K562 (cell line): ENCODE data around the gene SNX19. TPM values are rescaled to one million over a fixed set of nuclear protein-coding genes. Genes with fewer than 3 reads are reported as not detected.

ENCODE experiments used
- ATAC-seq: fragments of 200-7000 bp; cut with Tn5 transposase; 3 replicates; pipeline ENCODE4 v1.9.1; 2020; ENCODE audit warnings: moderate library complexity
- BruUV-seq: library from RNA; stranded (reverse); fragments of 400-500 nt; replicated peaks from 2 replicates; lab custom pipeline; 2021; lab: Mats Ljungman, UMichigan
- CTCF ChIA-PET: fragments of 300-600 bp; formaldehyde crosslinking; extraction: SDS; loops from one replicate; lab custom pipeline; 2021; ENCODE audit warnings: low intra/inter-chr PET ratio; lab: Yijun Ruan, JAX
- POLR2A ChIA-PET: fragments of 300-600, 350-650 bp; sonication (Branson Sonifier 250); formaldehyde crosslinking; extraction: SDS; loops from one replicate; lab custom pipeline; 2021; ENCODE audit warnings: antibody characterized with exemption, inconsistent platforms; lab: Yijun Ruan, JAX
- DNase-seq, 4 experiments: peaks; one replicate each; pipeline versions ENCODE4 v3.0.0 to v3.0.0-alpha.2; 2011 to 2018; ENCODE audit warnings: low spot score in 3 of 4, mixed read lengths in 3 of 4; ENCODE audit errors: extremely low read depth in 1 of 4
- FAIRE-seq: peaks from 2 replicates; lab custom pipeline; 2011; peaks lifted over from hg19 to GRCh38; lab: Jason Lieb, UNC
- H2AFZ ChIP-seq: 2 replicates; pipeline ENCODE4 v1.6.0; 2011; ENCODE audit warnings: low read depth, low read length, control low read depth, inconsistent platforms
- H3K27ac ChIP-seq: fragments of 200-600 bp; 3 replicates; pipeline ENCODE4 v1.8.0; 2011; ENCODE audit warnings: low read depth, mild to moderate bottlenecking, control low read depth, inconsistent platforms, low read length, moderate library complexity, mixed read lengths; ENCODE audit errors: extremely low read depth
- H3K27me3 ChIP-seq, 2 experiments: fragments of 300-600 bp in 1 of 2; 2 replicates in 1 of 2; 3 replicates in 1 of 2; pipeline versions ENCODE4 v1.6.0 to v1.8.0; 2011; ENCODE audit warnings: inconsistent platforms in 2 of 2, low read length in 2 of 2, mild to moderate bottlenecking in 1 of 2, mixed read lengths in 1 of 2, moderate library complexity in 1 of 2; ENCODE audit not compliant: control insufficient read depth in 2 of 2, insufficient read depth in 2 of 2
- H3K36me3 ChIP-seq: fragments of 300-600 bp; 3 replicates; pipeline ENCODE4 v1.8.0; 2011; ENCODE audit warnings: mild to moderate bottlenecking, low read length, inconsistent platforms; ENCODE audit not compliant: control insufficient read depth, insufficient read depth
- H3K4me1 ChIP-seq, 2 experiments: fragments of 200-600 bp in 1 of 2; replicated peaks in 1 of 2; 2 replicates in 1 of 2; 3 replicates in 1 of 2; pipeline versions ENCODE4 v1.5.1 to v1.8.0; 2011; ENCODE audit warnings: inconsistent platforms in 2 of 2, low read length in 2 of 2, mild to moderate bottlenecking in 1 of 2, mixed read lengths in 1 of 2, moderate library complexity in 1 of 2; ENCODE audit not compliant: control insufficient read depth in 2 of 2, insufficient read depth in 2 of 2
- H3K4me2 ChIP-seq: 2 replicates; pipeline ENCODE4 v1.6.1; 2011; ENCODE audit warnings: low read length, control low read depth, inconsistent platforms, mixed read lengths; ENCODE audit not compliant: insufficient read depth
- H3K4me3 ChIP-seq: fragments of 200-600 bp; sonication (generic), shearing (Covaris generic); 2 replicates; pipeline ENCODE4 v1.5.1; 2016; ENCODE audit warnings: control low read depth, inconsistent platforms
- H3K79me2 ChIP-seq: fragments of 200-600 bp; 3 replicates; pipeline ENCODE4 v1.8.0; 2011; ENCODE audit warnings: low read length, inconsistent platforms; ENCODE audit not compliant: control insufficient read depth, insufficient read depth
- H3K9ac ChIP-seq, 2 experiments: 2 replicates each; pipeline versions ENCODE4 v1.6.0 to v1.6.1; 2011; ENCODE audit warnings: low read depth in 2 of 2, low read length in 2 of 2, control low read depth in 1 of 2, inconsistent platforms in 1 of 2, mild to moderate bottlenecking in 1 of 2, mixed read lengths in 1 of 2; ENCODE audit not compliant: insufficient read depth in 1 of 2
- H3K9me1 ChIP-seq: one replicate; pipeline ENCODE4 v1.6.0; 2011; ENCODE audit warnings: inconsistent platforms, mild to moderate bottlenecking, low read length, moderate library complexity; ENCODE audit not compliant: control insufficient read depth, insufficient read depth
- H3K9me3 ChIP-seq: replicated peaks from 2 replicates; pipeline ENCODE4 v1.5.1; 2011; ENCODE audit warnings: low read depth, low read length, inconsistent platforms; ENCODE audit not compliant: control insufficient read depth, insufficient read depth
- H4K20me1 ChIP-seq: replicated peaks from 2 replicates; pipeline ENCODE4 v1.6.1; 2011; ENCODE audit warnings: low read length, inconsistent platforms, mixed read lengths; ENCODE audit not compliant: control insufficient read depth, insufficient read depth
- CREM ChIP-seq: IDR thresholded peaks from 2 replicates; pipeline ENCODE4 v1.6.1; 2014; ENCODE audit warnings: antibody characterized with exemption, low read depth
- CTCF ChIP-seq, 3 experiments: IDR thresholded peaks in 2 of 3; conservative IDR thresholded peaks in 1 of 3; 2 replicates each; pipeline ENCODE4 v1.5.1; 2011 to 2012; ENCODE audit warnings: low read length in 3 of 3, mild to moderate bottlenecking in 3 of 3, control low read depth in 2 of 3, improper control_type of control experiment in 1 of 3, inconsistent platforms in 1 of 3, low read depth in 1 of 3, mixed read lengths in 1 of 3, moderate library complexity in 1 of 3; ENCODE audit not compliant: insufficient read depth in 2 of 3
- E2F4 ChIP-seq: sonication (generic); formaldehyde crosslinking; IDR thresholded peaks from 2 replicates; pipeline ENCODE4 v1.8.0; 2022; ENCODE audit warnings: mild to moderate bottlenecking, low read depth, missing genetic modification reagents
- ELK3 ChIP-seq: fragments of 450-650 bp; formaldehyde crosslinking; IDR thresholded peaks from 2 replicates; pipeline ENCODE4 v1.4.0; 2020; ENCODE audit warnings: mild to moderate bottlenecking
- HBP1 ChIP-seq: fragments of 450-650 bp; formaldehyde crosslinking; IDR thresholded peaks from 2 replicates; pipeline ENCODE4 v1.4.0; 2022; ENCODE audit warnings: missing genetic modification characterization
- MNT ChIP-seq, 2 experiments: fragments of 450-650 bp; conservative IDR thresholded peaks; 2 replicates each; pipeline ENCODE4 v1.6.1; 2017; ENCODE audit warnings: mild to moderate bottlenecking in 2 of 2, moderate library complexity in 2 of 2
- NFRKB ChIP-seq: fragments of 450-650 bp; IDR thresholded peaks from 2 replicates; pipeline ENCODE4 v1.6.1; 2016; ENCODE audit warnings: low read depth
- PHB ChIP-seq: fragments of 250-450 bp; sonication (Bioruptor Pico); IDR thresholded peaks from 2 replicates; pipeline ENCODE4 v1.5.0; 2021
- SAFB ChIP-seq: fragments of 200-400 bp; formaldehyde crosslinking; IDR thresholded peaks from 2 replicates; pipeline ENCODE4 v1.6.1; 2017; ENCODE audit warnings: low read depth, low read length, borderline replicate concordance
- ZNF398 ChIP-seq: fragments of 250-450 bp; sonication (Bioruptor Pico); IDR thresholded peaks from 2 replicates; pipeline ENCODE4 v1.8.0; 2021; ENCODE audit warnings: moderate library complexity, mild to moderate bottlenecking, inconsistent platforms
- ZNF707 ChIP-seq: fragments of 250-450 bp; sonication (Bioruptor Pico); conservative IDR thresholded peaks from 2 replicates; pipeline ENCODE4 v1.8.0; 2022; ENCODE audit warnings: inconsistent platforms, mild to moderate bottlenecking, moderate library complexity
- WGBS: fragments of 100-300 bp; shearing (Covaris generic); methylation state at CpG from one replicate; pipeline ENCODE4 v1.1.6; 2016; ENCODE audit warnings: low coverage, mixed read lengths; ENCODE audit not compliant: insufficient coverage; ENCODE audit errors: missing lambda C conversion rate; 5-methylcytosine and 5-hydroxymethylcytosine counted together
- in situ Hi-C: fragments of 300-500 bp; cut with MboI; formaldehyde crosslinking; loops from 4 replicates; pipeline ENCODE4 v1.15.0; 2018; ENCODE audit warnings: inconsistent platforms, mixed read lengths
- intact Hi-C: fragments of 100-400 bp; cut with micrococcal nuclease; formaldehyde crosslinking; loops from 2 replicates; pipeline ENCODE4 v1.14.2; 2022
- polyA plus RNA-seq, 8 experiments: library from polyadenylated mRNA; depleted of rRNA in 4 of 8; stranded (reverse) in 5 of 8; unstranded in 3 of 8; fragments of >200 nt; fragmentation: Nextera tagmentation in 2 of 8; fragmentation: Illumina TruSeq in 1 of 8; extraction: Ambion mirVana in 2 of 8; extraction: Trizol in 1 of 8; gene quantifications; 2 replicates each; pipeline versions ENCODE4 v1.2.1 to v1.2.3, GENCODE V29; 2011 to 2014; ENCODE audit warnings: inconsistent platforms in 1 of 8, missing spikeins in 1 of 8
- total RNA-seq, 7 experiments: library from RNA; depleted of rRNA in 6 of 7; stranded (reverse); fragments of >200 nt in 6 of 7; fragmentation: Illumina TruSeq in 2 of 7; extraction: Trizol in 2 of 7; gene quantifications; 2 replicates each; pipeline versions ENCODE4 v1.2.1 to v1.2.3, GENCODE V29; 2011 to 2021; ENCODE audit warnings: low replicate concordance in 1 of 7

The SNX19 gene
- total and polyA plus RNA-seq, 9 of the 15 experiments (the other 6 are each of a cell fraction or from before 2014, with no cell fraction given) = 2.2 to 31.3 (median 19.6) TPM

GRCh38 chr11:130876100-130876499 is 40.2 kb downstream of the SNX19 start:
- ChIA-PET CTCF (no interaction called here), POLR2A (no interaction called here)
- DNase-seq = no peak
- Histone ChIP-seq H3K9ac (no peak overlapping the region), H3K79me2 (no peaks in the 10 kb centered on the region)
- intact Hi-C loops (no loop called here), in situ Hi-C loops (no loop called here)
- WGBS = 62% methylated on average over 4 of the region's 4 CpGs
- no peak for TF ChIP-seq ELK3 (CRISPR knock-in tag)
- no peak for TF ChIP-seq SAFB
- no peak for TF ChIP-seq HBP1 (CRISPR knock-in tag)
- no peak for TF ChIP-seq ZNF707 (CRISPR knock-in tag)
- TF ChIP-seq NFRKB = no peak
- TF ChIP-seq E2F4 (CRISPR knock-in tag) = no peak
- no peak for TF ChIP-seq CTCF (IDR thresholded peaks at IDR 0.05 in 2 of 3, conservative IDR thresholded peaks at IDR 0.05 in 1 of 3; ENCODE audit: insufficient read depth in 2 of 3, low read depth in 1 of 3, low read length in 3 of 3)
- no peak for TF ChIP-seq PHB
- no peak for TF ChIP-seq ZNF398 (CRISPR knock-in tag)
- TF ChIP-seq MNT (conservative IDR thresholded peaks at IDR 0.05) = no peak
- no peak for TF ChIP-seq CREM
- TF ChIP-seq, all 486 proteins: peak for 0
- no peak overlapping the region for H3K4me2 ChIP-seq
- FAIRE-seq (no peak), ATAC-seq (no peak)
- H3K27me3 ChIP-seq = no peaks in the 10 kb centered on the region
- H4K20me1 ChIP-seq = no peaks in the 10 kb centered on the region
- H3K27ac ChIP-seq = no peak overlapping the region
- H3K4me1 ChIP-seq = no peaks in the 10 kb centered on the region
- no TSS peak for BruUV-seq
- H3K36me3 ChIP-seq = peaks cover 72% of the 10 kb centered on the region; the same call in 2 of the 3 replicates
- H2AFZ ChIP-seq = no peak overlapping the region
- no peak overlapping the region for H3K4me3 ChIP-seq
- H3K9me3 ChIP-seq = no peaks in the 10 kb centered on the region
- H3K9me1 ChIP-seq = no peaks in the 10 kb centered on the region
